ENCODE results near the gene KLHDC4.

- TF ChIP-seq CTCF (IDR thresholded peaks at IDR 0.05; ENCODE audit: low read depth, low read length, missing input control): no peak
- TF ChIP-seq, protein P1, sequence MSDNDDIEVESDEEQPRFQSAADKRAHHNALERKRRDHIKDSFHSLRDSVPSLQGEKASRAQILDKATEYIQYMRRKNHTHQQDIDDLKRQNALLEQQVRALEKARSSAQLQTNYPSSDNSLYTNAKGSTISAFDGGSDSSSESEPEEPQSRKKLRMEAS (IDR thresholded peaks at IDR 0.05): no peak
- no peak for TF ChIP-seq TAF1 (conservative IDR thresholded peaks at IDR 0.05)
- TF ChIP-seq SP1 (IDR thresholded peaks at IDR 0.05): no peak
- TF ChIP-seq GABPA (IDR thresholded peaks at IDR 0.05 in 1 of 2, conservative IDR thresholded peaks at IDR 0.05 in 1 of 2): no peak
- TF ChIP-seq FOXA2 (IDR thresholded peaks at IDR 0.05): no peak
- TF ChIP-seq YY1 (IDR thresholded peaks at IDR 0.05): no peak
- TF ChIP-seq REST (IDR thresholded peaks at IDR 0.05): no peak
- TF ChIP-seq ZBTB33 (IDR thresholded peaks at IDR 0.05): no peak
Measured at GRCh38 chr16:87764600-87765472, 950 bp downstream of the KLHDC4 start.

Data from liver (tissue), 3 donors.